GM12878 (cell line): Measurements from ENCODE around the gene NME8. TPM values are rescaled to one million over a fixed set of nuclear protein-coding genes. Genes with fewer than 3 reads are reported as not detected.

Experiments used
- ATAC-seq: fragments of 200-7000 bp; cut with Tn5 transposase; 3 replicates; pipeline ENCODE4 v1.9.1; 2020; ENCODE audit warnings: mild to moderate bottlenecking, moderate library complexity
- BruUV-seq: library from RNA; stranded (reverse); fragments of 400-500 nt; replicated peaks from 2 replicates; lab custom pipeline; 2021; lab: Mats Ljungman, UMichigan
- CTCF ChIA-PET: fragments of 300-600 bp; sonication (Branson Sonifier 250); formaldehyde crosslinking; extraction: SDS; loops from one replicate; lab custom pipeline; 2021; ENCODE audit warnings: inconsistent platforms; lab: Yijun Ruan, JAX
- POLR2A ChIA-PET: fragments of 350-600 bp; formaldehyde crosslinking; extraction: SDS; loops from one replicate; lab custom pipeline; 2021; ENCODE audit warnings: inconsistent platforms; lab: Charles Lee
- RAD21 ChIA-PET: fragments of 300-600 bp; sonication (Branson Sonifier 250); formaldehyde crosslinking; loops from one replicate; lab custom pipeline; 2023; ENCODE audit warnings: antibody characterized with exemption; ENCODE audit not compliant: unreplicated experiment; lab: Charles Lee
- SMC1A ChIA-PET: fragments of 300-600 bp; sonication (Branson Sonifier 250); formaldehyde crosslinking; loops from one replicate; lab custom pipeline; 2023; ENCODE audit not compliant: unreplicated experiment, uncharacterized antibody; lab: Charles Lee
- DNase-seq: peaks from one replicate; pipeline ENCODE4 v3.0.0-alpha.2; 2011; ENCODE audit warnings: low read depth, low spot score
- FAIRE-seq: peaks from 3 replicates; lab custom pipeline; 2011; peaks lifted over from hg19 to GRCh38; lab: Jason Lieb, UNC
- H2AFZ ChIP-seq: 2 replicates; pipeline ENCODE4 v1.6.0; 2011; ENCODE audit warnings: low read depth, low read length, control low read depth; ENCODE audit not compliant: control insufficient read depth
- H3K27ac ChIP-seq: 2 replicates; pipeline ENCODE4 v1.5.1; 2011; ENCODE audit warnings: control low read depth; ENCODE audit not compliant: control insufficient read depth, insufficient read depth
- H3K27me3 ChIP-seq, 2 experiments: replicated peaks in 1 of 2; 2 replicates each; pipeline versions ENCODE4 v1.6.0 to v1.6.1; 2011; ENCODE audit warnings: low read length in 1 of 2; ENCODE audit not compliant: control insufficient read depth in 2 of 2, insufficient read depth in 2 of 2
- H3K36me3 ChIP-seq, 2 experiments: 2 replicates each; pipeline ENCODE4 v1.5.1; 2011; ENCODE audit warnings: low read length in 1 of 2; ENCODE audit not compliant: control insufficient read depth in 2 of 2, insufficient read depth in 2 of 2
- H3K4me1 ChIP-seq: 2 replicates; pipeline ENCODE4 v1.6.1; 2011; ENCODE audit warnings: mild to moderate bottlenecking, low read length, moderate library complexity, mixed read lengths; ENCODE audit not compliant: control insufficient read depth, insufficient read depth
- H3K4me2 ChIP-seq: 2 replicates; pipeline ENCODE4 v1.6.0; 2011; ENCODE audit warnings: control low read depth; ENCODE audit not compliant: control insufficient read depth, insufficient read depth
- H3K4me3 ChIP-seq: fragments of 200-600 bp; sonication (generic); 2 replicates; pipeline ENCODE4 v1.5.1; 2016
- H3K79me2 ChIP-seq: 2 replicates; pipeline ENCODE4 v1.6.0; 2011; ENCODE audit warnings: low read length; ENCODE audit not compliant: control insufficient read depth, insufficient read depth
- H3K9ac ChIP-seq: 2 replicates; pipeline ENCODE4 v1.8.0; 2011; ENCODE audit warnings: low read length, control low read depth, mixed read lengths; ENCODE audit not compliant: control insufficient read depth, insufficient read depth
- H3K9me3 ChIP-seq: replicated peaks from 3 replicates; pipeline ENCODE4 v1.5.1; 2011; ENCODE audit warnings: mild to moderate bottlenecking, low read length; ENCODE audit not compliant: control insufficient read depth, insufficient read depth
- H4K20me1 ChIP-seq: 2 replicates; pipeline ENCODE4 v1.6.0; 2011; ENCODE audit not compliant: control insufficient read depth, insufficient read depth
- BMI1 ChIP-seq: fragments of 450-650 bp; IDR thresholded peaks from 2 replicates; pipeline ENCODE4 v1.6.1; 2016; ENCODE audit warnings: mild to moderate bottlenecking, moderate library complexity, borderline replicate concordance
- CEBPB ChIP-seq, 2 experiments: fragments of 150-350 bp in 1 of 2; IDR thresholded peaks; 2 replicates each; pipeline ENCODE4 v1.6.1; 2012 to 2014; ENCODE audit warnings: low read depth in 2 of 2, low read length in 2 of 2, borderline replicate concordance in 1 of 2, inconsistent platforms in 1 of 2
- CREM ChIP-seq: IDR thresholded peaks from 2 replicates; pipeline ENCODE4 v1.6.1; 2014; ENCODE audit warnings: antibody characterized with exemption, low read depth
- EED ChIP-seq: sonication (generic); IDR thresholded peaks from 2 replicates; pipeline ENCODE4 v1.6.1; 2016; ENCODE audit warnings: antibody characterized with exemption, low read depth
- HDAC2 ChIP-seq: fragments of 200-600 bp; sonication (generic); IDR thresholded peaks from 2 replicates; pipeline ENCODE4 v1.6.1; 2017
- HDAC6 ChIP-seq: fragments of 200-600 bp; sonication (generic); IDR thresholded peaks from one replicate; pipeline ENCODE4 v1.8.0; 2017; ENCODE audit warnings: antibody characterized with exemption; ENCODE audit not compliant: unreplicated experiment
- IKZF1 ChIP-seq: fragments of 450-650 bp; conservative IDR thresholded peaks from 2 replicates; pipeline ENCODE4 v1.6.1; 2017; ENCODE audit warnings: antibody characterized with exemption, mild to moderate bottlenecking
- JUNB ChIP-seq: IDR thresholded peaks from 2 replicates; pipeline ENCODE4 v1.6.1; 2016; ENCODE audit warnings: antibody characterized with exemption, mild to moderate bottlenecking
- MXI1 ChIP-seq: fragments of 150-350 bp; IDR thresholded peaks from 2 replicates; pipeline ENCODE4 v1.6.1; 2011; ENCODE audit warnings: low read depth, mild to moderate bottlenecking, inconsistent platforms, low read length, improper control_type of control experiment
- MYB ChIP-seq: fragments of 150-350 bp; IDR thresholded peaks from 2 replicates; pipeline ENCODE4 v1.6.1; 2014; ENCODE audit warnings: mild to moderate bottlenecking, low read depth, low read length, borderline replicate concordance
- NR2C1 ChIP-seq: fragments of 450-650 bp; IDR thresholded peaks from 2 replicates; pipeline ENCODE4 v1.6.1; 2017; ENCODE audit warnings: antibody characterized with exemption, mild to moderate bottlenecking, moderate library complexity
- NR2C2 ChIP-seq: IDR thresholded peaks from 2 replicates; pipeline ENCODE4 v1.6.1; 2011; ENCODE audit warnings: borderline replicate concordance, low read depth; ENCODE audit not compliant: control insufficient read depth, insufficient read length
- PML ChIP-seq: IDR thresholded peaks from 2 replicates; pipeline ENCODE4 v1.6.1; 2012; ENCODE audit warnings: low read length, inconsistent platforms
- RB1 ChIP-seq: fragments of 450-650 bp; formaldehyde crosslinking; IDR thresholded peaks from 2 replicates; pipeline ENCODE4 v1.6.1; 2017; ENCODE audit warnings: mild to moderate bottlenecking, borderline replicate concordance
- RFX5 ChIP-seq: IDR thresholded peaks from 2 replicates; pipeline ENCODE4 v1.6.1; 2011; ENCODE audit warnings: low read depth, low read length, improper control_type of control experiment
- SPI1 ChIP-seq: IDR thresholded peaks from 2 replicates; pipeline ENCODE4 v1.6.1; 2011; ENCODE audit warnings: low read depth, mild to moderate bottlenecking, low read length, moderate library complexity, borderline replicate concordance; ENCODE audit not compliant: insufficient read depth
- SRF ChIP-seq, 2 experiments: IDR thresholded peaks; 2 replicates each; pipeline ENCODE4 v1.6.1; 2011; ENCODE audit warnings: low read depth in 2 of 2, low read length in 2 of 2, mild to moderate bottlenecking in 1 of 2, moderate library complexity in 1 of 2
- STAT1 ChIP-seq: fragments of 450-650 bp; conservative IDR thresholded peaks from 2 replicates; pipeline ENCODE4 v1.6.1; 2014; ENCODE audit warnings: antibody characterized with exemption, mild to moderate bottlenecking
- SUPT20H ChIP-seq: IDR thresholded peaks from 2 replicates; pipeline ENCODE4 v1.6.1; 2011; ENCODE audit warnings: low read depth, mild to moderate bottlenecking, low read length, moderate library complexity, borderline replicate concordance; ENCODE audit not compliant: control insufficient read depth
- SUZ12 ChIP-seq: fragments of 200-600 bp; sonication (generic); IDR thresholded peaks from one replicate; pipeline ENCODE4 v1.6.1; 2018; ENCODE audit warnings: antibody characterized with exemption, mild to moderate bottlenecking; ENCODE audit not compliant: unreplicated experiment
- WGBS: methylation state at CpG from one replicate; pipeline ENCODE4 v1.1.6; 2016; ENCODE audit warnings: low lambda C conversion rate; ENCODE audit not compliant: insufficient replicate concordance, insufficient coverage; ENCODE audit errors: missing lambda C conversion rate; 5-methylcytosine and 5-hydroxymethylcytosine counted together
- in situ Hi-C: fragments of 300-500 bp; cut with MboI; formaldehyde crosslinking; loops from 9 replicates; pipeline ENCODE4 v1.14.3; 2018; ENCODE audit warnings: mixed read lengths
- intact Hi-C: fragments of 100-400 bp; cut with micrococcal nuclease; formaldehyde crosslinking; loops from one replicate; pipeline ENCODE4 v1.14.2; 2022; ENCODE audit not compliant: unreplicated experiment
- polyA plus RNA-seq, 11 experiments: library from polyadenylated mRNA; depleted of rRNA in 4 of 11; unstranded in 6 of 11; stranded (reverse) in 5 of 11; fragments of >200 nt; fragmentation: Nextera tagmentation in 4 of 11; fragmentation: Illumina TruSeq in 1 of 11; extraction: Ambion mirVana in 4 of 11; extraction: Trizol in 1 of 11; gene quantifications; 1 replicate in 1 of 11; 2 replicates in 10 of 11; pipeline versions ENCODE4 v1.2.1 to v1.2.3, GENCODE V29; 2011 to 2016; ENCODE audit warnings: inconsistent platforms in 2 of 11, missing spikeins in 2 of 11, low read depth in 1 of 11
- total RNA-seq, 4 experiments: library from RNA; depleted of rRNA in 3 of 4; stranded (reverse); fragments of >200 nt in 3 of 4; fragmentation: Illumina TruSeq in 1 of 4; extraction: Trizol in 1 of 4; gene quantifications; 2 replicates each; pipeline versions ENCODE4 v1.2.1 to v1.2.3, GENCODE V29; 2013 to 2021
- TF ChIP-seq, protein P1 (sequence below): fragments of 150-350 bp; IDR thresholded peaks from 2 replicates; pipeline ENCODE4 v1.6.1; 2016; ENCODE audit warnings: low read depth, low read length
- TF ChIP-seq, protein P2 (sequence below): fragments of 450-650 bp; IDR thresholded peaks from 2 replicates; pipeline ENCODE4 v1.6.1; 2016; ENCODE audit warnings: mild to moderate bottlenecking

NME8 gene
- total and polyA plus RNA-seq, 10 of the 15 experiments (the other 5 are each of a cell fraction or from before 2014, with no cell fraction given) = 0.03 to 3.5 (median 0.52) TPM; not detected in 2

DNA sequence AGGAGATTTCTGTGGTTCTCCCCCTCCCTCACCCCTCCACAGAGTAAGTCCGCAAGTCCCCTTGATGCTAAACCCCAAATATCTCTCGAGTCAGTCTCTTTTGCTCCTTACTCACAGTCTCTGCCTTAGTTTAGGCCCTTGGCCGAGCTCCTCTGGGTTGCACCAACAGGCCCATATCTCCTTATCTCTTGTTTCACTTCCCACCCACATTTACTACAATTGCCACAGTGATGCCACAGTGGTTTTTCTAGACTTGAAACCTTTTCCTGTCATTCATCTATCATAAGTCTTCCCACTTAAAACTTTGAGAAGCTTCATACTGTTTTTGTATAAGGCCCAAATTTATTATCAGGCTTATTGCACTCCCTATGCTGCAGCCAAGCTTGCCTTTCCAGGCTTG is 23.4 kb upstream of the NME8 start:
- Histone ChIP-seq H3K79me2 (peaks cover 26% of the 10 kb centered on the region), H3K27ac (peak overlapping the region; percentile 39), H3K36me3 (no peaks in the 10 kb centered on the region), H3K4me3 (peak overlapping the region; percentile 40), H3K9me3 (peaks cover 2% of the 10 kb centered on the region; the same call in 2 of the 3 replicates), H3K4me2 (peak overlapping the region; percentile 55), H4K20me1 (no peaks in the 10 kb centered on the region), H2AFZ (no peak overlapping the region), H3K27me3 (no peaks in the 10 kb centered on the region), H3K4me1 (peaks cover 15% of the 10 kb centered on the region), H3K9ac (no peak overlapping the region)
- no peak for FAIRE-seq
- CTCF ChIA-PET = interaction anchor here (0.7 to 3.4 kb wide), 10 partner anchors 9 to 510 kb away, joined by 3 to 31 read pairs (median 4); partner anchors contain the start of gene GPR141
- RAD21 ChIA-PET = interaction anchor here (0.8 to 3.8 kb wide), 9 partner anchors 9 to 142 kb away, joined by 3 to 78 read pairs (median 8); partner anchors contain the start of gene GPR141
- in situ Hi-C loops = no loop called here
- DNase-seq = no peak
- ATAC-seq = peak; percentile 64
- intact Hi-C loops = no loop called here
- no TSS peak for BruUV-seq
- SMC1A ChIA-PET = interaction anchor here (0.8 to 4.0 kb wide), 18 partner anchors 10 to 589 kb away, joined by 3 to 111 read pairs (median 4); partner anchors contain the start of gene GPR141
- POLR2A ChIA-PET = interaction anchor here (0.7 to 3.3 kb wide), 5 partner anchors 9 to 485 kb away, joined by 3 to 54 read pairs (median 4); no protein-coding TSS in a partner anchor
- 64% methylated on average over 3 of the region's 3 CpGs for WGBS
- no peak for TF ChIP-seq MXI1
- TF ChIP-seq EED = no peak
- no peak for TF ChIP-seq RFX5
- no peak for TF ChIP-seq SUPT20H
- TF ChIP-seq MYB = no peak
- TF ChIP-seq, protein P1, sequence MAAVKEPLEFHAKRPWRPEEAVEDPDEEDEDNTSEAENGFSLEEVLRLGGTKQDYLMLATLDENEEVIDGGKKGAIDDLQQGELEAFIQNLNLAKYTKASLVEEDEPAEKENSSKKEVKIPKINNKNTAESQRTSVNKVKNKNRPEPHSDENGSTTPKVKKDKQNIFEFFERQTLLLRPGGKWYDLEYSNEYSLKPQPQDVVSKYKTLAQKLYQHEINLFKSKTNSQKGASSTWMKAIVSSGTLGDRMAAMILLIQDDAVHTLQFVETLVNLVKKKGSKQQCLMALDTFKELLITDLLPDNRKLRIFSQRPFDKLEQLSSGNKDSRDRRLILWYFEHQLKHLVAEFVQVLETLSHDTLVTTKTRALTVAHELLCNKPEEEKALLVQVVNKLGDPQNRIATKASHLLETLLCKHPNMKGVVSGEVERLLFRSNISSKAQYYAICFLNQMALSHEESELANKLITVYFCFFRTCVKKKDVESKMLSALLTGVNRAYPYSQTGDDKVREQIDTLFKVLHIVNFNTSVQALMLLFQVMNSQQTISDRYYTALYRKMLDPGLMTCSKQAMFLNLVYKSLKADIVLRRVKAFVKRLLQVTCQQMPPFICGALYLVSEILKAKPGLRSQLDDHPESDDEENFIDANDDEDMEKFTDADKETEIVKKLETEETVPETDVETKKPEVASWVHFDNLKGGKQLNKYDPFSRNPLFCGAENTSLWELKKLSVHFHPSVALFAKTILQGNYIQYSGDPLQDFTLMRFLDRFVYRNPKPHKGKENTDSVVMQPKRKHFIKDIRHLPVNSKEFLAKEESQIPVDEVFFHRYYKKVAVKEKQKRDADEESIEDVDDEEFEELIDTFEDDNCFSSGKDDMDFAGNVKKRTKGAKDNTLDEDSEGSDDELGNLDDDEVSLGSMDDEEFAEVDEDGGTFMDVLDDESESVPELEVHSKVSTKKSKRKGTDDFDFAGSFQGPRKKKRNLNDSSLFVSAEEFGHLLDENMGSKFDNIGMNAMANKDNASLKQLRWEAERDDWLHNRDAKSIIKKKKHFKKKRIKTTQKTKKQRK = no peak
- TF ChIP-seq NR2C2 = no peak
- TF ChIP-seq HDAC2 = no peak
- no peak for TF ChIP-seq CEBPB (IDR thresholded peaks at IDR 0.05; ENCODE audit: borderline replicate concordance in 1 of 2, low read depth in 2 of 2, low read length in 2 of 2)
- TF ChIP-seq SRF (IDR thresholded peaks at IDR 0.05; ENCODE audit: low read depth in 2 of 2, low read length in 2 of 2) = no peak
- no peak for TF ChIP-seq STAT1
- TF ChIP-seq SUZ12 = no peak
- peak; percentile 26; the same call in 1 of the 2 replicates for TF ChIP-seq SPI1
- no peak for TF ChIP-seq JUNB
- no peak for TF ChIP-seq PML
- peak; percentile 67 for TF ChIP-seq IKZF1
- TF ChIP-seq, protein P2, sequence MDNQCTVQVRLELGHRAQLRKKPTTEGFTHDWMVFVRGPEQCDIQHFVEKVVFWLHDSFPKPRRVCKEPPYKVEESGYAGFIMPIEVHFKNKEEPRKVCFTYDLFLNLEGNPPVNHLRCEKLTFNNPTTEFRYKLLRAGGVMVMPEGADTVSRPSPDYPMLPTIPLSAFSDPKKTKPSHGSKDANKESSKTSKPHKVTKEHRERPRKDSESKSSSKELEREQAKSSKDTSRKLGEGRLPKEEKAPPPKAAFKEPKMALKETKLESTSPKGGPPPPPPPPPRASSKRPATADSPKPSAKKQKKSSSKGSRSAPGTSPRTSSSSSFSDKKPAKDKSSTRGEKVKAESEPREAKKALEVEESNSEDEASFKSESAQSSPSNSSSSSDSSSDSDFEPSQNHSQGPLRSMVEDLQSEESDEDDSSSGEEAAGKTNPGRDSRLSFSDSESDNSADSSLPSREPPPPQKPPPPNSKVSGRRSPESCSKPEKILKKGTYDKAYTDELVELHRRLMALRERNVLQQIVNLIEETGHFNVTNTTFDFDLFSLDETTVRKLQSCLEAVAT = 0 out of 2 replicates have a peak, but pooled peaks have one; percentile 19
- no peak for TF ChIP-seq BMI1
- TF ChIP-seq CREM = no peak
- TF ChIP-seq HDAC6 = no peak
- TF ChIP-seq NR2C1 = no peak
- TF ChIP-seq RB1 = no peak
